HS-27A (cell line): ENCODE results near the gene CYP27B1.

Experiments
- DNase-seq: peaks from one replicate; pipeline ENCODE4 v3.0.0-alpha.2; 2012; ENCODE audit warnings: low read depth, missing footprints

The CYP27B1 gene

GRCh38 chr12:57766464-57767304 lies at the start of gene CYP27B1:
CYP27B1 (minus strand) TSS chr12:57767078; CDS start chr12:57767041, 37 bp downstream.
- DNase-seq, result no peak

GRCh38 chr12:57816001-57816854 lies 49.4 kb upstream of the CYP27B1 start:
- no peak for DNase-seq

DNA sequence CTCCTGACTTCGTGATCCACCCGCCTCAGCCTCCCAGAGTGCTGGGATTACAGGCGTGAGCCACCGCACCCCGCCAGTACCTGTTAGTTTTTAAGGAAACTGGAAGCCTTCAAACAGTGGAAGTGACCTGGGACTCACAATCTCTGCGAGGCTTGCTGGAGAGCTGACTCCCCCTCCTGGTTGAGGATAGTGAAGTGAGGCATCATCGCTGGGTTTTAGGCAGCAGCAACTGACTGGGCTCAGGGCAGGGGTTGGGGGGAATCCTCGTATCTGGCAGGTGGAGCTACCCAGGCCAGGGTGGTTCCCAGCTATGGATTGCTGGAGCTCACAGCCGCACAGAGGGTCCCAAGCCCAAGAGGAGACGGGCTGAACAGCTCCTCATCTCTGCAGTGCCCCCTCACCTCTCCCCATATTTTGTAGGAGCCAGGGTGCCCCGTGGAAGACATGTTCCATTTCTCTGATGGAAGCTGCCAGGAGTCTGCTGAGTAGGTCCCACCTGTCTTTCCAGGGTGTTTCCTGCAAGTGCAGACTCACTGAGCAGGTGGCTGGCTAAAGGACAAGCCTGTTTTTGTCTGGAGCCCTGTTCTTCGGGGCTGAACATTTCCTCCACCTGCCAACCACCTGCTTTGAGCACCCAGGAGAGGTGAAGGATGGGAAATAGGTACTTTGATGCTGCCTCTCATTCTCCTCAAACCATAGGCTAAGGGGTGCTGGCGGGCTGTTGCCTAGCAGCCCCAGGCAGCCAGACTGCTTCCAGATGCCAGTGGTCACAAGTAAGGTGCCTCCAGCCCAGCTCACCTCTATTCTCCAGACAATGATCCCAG lies 48.5 kb upstream of the CYP27B1 start:
- no peak for DNase-seq

GRCh38 chr12:57813971-57814772 lies 47.3 kb upstream of the CYP27B1 start:
- no peak for DNase-seq

DNA sequence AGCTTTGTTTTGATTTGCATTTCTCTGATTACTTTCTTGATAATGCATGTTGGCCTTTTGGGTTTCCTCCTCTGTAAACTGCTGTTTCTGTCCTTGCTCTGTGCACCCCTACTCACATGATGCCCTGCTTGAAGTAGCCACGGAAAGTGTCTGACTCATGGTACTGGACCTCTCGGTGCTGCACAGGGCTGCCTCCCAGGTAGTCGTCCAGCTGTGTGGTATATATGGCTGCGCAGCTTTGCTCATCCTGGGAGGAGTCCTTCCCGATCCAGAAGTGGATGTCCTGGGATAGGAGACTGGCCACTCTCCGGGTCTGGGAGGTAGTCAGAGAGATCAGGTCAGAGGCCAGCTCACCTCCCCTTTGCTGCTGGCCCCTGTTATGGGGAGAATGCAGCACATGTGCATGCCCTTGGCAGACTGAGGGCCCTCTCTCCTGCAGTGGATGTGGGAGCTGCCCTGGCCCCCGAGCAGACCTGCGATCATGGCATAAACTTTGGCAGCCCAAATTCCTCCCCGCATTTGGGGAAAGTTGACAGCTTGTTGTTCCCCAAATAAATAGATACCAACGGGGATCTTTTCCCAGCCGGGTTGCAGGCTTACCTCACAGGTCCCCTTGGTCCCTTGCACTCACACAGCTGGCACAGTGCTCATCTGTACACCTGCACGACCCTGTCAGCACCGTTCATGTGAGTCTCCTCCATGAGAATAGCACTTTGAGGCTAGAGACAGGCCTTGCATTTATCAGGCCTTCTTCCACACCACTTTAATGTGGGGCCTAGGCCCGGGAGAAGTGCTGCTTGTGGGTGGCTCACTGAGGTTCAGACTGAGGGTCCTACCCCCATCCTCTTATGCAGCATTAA lies 46.5 kb upstream of the CYP27B1 start:
- DNase-seq, result no peak

DNA sequence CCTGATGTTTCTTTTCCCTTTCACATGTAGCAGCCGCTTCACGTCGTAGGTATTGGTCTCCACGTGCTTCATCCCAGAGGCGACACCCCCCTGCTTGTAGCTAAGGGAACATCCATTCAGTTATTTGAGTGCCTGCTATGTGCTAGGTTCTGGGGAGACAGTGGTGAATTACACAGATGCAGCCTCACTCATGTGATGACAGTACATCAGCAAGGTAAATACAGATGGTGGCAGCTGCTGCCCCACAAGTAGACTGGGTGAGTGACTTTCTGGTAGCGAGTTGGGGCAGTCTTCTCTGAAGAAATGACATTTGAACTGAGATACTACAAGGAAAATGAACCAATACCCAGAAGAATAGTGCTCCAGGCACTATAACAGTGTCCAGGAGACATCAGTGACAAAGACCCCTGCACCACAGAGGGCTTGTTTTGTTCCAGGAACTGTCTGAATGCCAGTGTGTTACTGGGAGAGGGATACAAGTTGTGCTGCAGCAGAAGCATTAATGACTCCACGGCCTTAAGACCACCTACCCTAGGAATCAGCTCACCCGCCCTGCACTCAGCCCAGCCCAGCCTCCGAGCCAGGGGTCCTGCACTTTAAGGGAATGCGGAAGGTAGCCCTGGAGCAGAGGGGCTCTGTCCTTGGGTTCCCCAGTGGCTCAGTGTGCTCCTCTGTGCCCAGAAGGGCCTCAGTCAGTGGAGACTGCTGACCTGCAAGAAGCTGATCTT lies 44.3 kb upstream of the CYP27B1 start:
- DNase-seq, result no peak

DNA sequence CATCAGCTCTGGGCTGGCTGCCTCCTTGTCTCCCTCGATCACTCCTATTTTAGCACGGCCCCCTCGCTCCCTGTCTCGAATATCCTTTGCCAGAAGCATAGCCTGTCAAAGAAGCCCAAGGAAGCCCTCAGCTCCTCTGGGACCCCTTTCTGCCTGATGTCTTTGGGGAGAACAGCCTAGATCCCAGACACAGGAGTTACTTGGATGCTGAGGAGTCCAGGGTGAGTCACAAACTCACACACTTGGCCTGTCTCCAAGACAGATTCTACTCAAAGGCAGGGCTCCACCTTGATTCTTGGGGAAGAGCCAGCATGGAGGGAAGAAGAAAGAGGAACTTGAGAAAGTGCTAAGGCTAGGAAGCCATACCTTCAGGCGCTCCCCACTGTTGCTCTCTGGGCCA lies 43.6 kb upstream of the CYP27B1 start:
- no peak for DNase-seq

DNA sequence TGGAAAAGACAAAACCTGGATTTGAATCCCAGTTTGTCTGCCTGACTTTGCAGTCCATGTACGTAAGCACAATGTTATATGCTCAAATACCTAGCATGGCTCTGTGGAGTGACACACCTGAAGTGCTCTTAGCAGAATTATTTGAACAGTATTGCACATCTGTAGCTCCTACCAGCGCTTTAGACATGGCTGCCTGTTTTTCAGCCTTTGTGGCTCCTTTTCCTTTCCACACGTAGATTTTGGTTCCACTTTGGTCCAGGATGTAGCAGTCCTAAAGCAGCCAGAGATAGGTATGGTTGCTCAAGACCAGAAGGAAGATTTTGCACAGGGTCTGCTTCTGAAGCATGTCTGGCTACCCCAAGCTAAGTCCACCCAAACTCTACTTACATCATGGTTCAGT lies 42.5 kb upstream of the CYP27B1 start:
- no peak for DNase-seq

GRCh38 chr12:57808351-57808750 lies 41.5 kb upstream of the CYP27B1 start:
- no peak for DNase-seq

DNA sequence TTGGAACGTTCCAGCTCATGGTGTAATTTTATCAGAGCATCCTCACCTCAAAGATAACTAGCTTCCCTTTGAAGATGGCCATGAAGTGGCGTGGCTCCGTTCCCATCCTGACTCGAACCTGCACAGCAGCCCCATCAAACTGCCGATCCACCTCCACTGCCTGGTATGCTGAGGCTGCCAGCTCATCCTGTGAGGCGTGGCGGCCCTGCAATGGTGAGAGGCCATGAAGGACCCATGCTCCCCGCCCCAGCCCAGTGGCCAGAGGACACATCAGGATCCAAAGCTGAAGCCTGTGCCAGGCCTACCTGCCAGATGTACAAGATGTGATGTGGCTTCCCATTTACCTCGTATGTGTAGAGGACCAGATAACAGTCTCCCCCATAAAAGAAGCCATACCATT lies 40.4 kb upstream of the CYP27B1 start:
- DNase-seq, result no peak

- no peak for DNase-seq
These were observed 39.8 kb upstream of the CYP27B1 start for GRCh38 chr12:57806677-57807076.

DNA sequence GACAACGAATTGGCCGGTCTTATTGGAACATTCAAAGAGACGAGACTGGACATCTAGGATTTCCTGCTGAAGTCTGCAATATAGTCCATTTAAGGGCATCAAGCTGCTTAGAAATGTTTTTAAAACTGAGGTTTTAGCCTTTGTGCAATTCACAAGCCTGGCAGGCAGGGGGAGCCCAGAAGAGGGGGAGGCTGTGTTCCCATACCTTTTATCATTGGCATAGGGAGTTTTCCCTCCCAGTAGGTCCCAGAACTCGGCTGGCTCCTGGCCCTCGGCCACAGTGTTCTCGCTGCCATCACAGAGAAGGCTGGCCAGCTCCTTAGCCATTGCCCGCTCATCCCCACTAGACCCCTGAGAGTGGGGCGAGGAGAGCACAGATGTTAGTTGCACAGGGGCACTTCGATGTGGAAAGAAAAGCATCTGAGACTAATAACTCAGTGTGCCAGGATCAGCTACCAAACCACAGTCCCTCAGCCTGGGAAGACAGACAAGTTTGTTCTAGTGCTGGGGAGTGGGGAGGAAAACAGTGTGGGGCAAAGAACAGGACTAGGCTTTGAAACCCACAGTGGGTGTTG lies 36.5 kb upstream of the CYP27B1 start:
- no peak for DNase-seq

- DNase-seq, result no peak
These were observed 35.7 kb upstream of the CYP27B1 start for GRCh38 chr12:57802607-57803006.

- DNase-seq, result no peak
These were observed 34.1 kb upstream of the CYP27B1 start for GRCh38 chr12:57800965-57801364.

DNA sequence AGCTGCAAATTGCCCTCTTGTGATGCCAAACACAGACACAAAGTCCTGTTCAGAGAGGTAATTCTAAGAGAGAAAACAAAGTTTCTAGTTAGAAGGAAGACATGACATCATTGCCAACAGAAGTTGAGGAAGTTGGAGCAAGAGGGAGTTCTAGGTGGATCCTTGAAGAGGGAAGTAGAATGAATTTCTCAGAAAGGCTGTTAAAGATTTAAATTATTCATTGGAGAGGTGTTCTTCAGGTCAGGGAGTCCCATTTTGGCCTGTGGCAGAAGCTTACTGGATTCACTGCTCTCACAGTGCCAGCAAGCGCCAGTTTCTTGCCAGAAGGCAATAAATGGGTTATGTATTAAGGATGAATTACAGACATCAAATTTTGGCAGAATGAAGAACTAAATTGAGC lies 31.1 kb upstream of the CYP27B1 start:
- DNase-seq, result no peak

DNA sequence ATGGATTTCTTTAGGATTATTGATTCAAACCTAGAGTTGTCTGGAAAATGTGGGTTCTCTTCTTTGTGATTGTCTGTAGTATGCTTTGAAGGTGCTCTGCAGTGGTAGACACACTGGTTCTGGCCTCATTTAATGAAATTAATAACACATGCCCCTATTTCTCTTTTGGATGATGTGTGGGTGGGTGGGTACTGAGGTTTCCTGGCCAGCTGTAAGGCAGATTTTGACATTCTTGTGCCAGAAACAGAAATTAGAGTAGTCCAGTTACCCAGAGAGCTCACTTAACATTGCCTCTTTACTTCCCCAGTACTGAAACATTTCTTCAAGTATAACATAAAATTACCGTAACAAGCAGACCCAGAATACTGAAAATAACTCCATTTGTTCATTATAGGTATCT lies 30.1 kb upstream of the CYP27B1 start:
- no peak for DNase-seq

DNA sequence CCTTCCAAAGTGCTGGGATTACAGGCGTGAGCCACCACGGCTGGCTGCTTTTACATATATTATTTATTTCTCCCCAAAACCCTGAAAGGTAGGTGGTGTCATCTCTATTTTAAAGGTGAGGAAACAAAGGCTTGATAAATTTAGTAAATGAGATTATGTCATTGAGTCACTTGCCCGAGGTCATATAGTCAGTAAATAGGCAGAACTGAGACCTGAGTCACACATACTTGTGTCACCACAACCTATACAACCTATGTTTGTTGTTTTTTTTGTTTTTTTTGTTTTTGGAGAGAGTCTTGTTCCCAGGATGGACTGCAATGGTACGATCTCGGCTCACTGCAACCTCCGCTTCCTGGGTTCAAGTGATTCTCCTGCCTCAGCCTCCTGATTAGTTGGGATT lies 28.5 kb upstream of the CYP27B1 start:
- DNase-seq, result no peak

DNA sequence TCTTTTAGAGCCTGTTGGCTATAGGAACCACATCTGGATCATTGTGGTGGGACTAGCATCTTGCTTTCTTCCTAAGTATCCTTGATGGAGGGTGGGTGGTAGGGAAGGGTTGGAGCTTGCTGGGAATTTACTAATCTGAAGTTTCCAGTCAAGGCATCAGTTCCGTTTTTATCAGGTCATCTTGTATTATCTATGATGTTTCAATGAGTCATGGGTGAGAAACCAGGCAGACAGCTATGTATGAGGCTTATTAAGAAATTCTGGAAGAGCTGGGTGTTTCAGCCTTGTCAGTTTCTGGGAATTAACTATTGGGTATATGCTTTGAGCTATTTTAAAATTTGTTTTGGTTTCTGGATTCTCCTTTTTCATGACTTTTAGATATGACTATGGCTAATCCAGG lies 27.0 kb upstream of the CYP27B1 start:
- no peak for DNase-seq

- no peak for DNase-seq
These were observed 17.0 kb upstream of the CYP27B1 start for GRCh38 chr12:57783861-57784260.

- DNase-seq, result no peak
These were observed 16.6 kb upstream of the CYP27B1 start for GRCh38 chr12:57783466-57783801.
